H1 (cell line): ENCODE data around the gene PAIP1. TPM values are rescaled to one million over a fixed set of nuclear protein-coding genes. Genes with fewer than 3 reads are reported as not detected.
A peak's percentile ranks its signal among the peaks of the same experiment; 100 is the strongest.

Experiments
- ASH2L ChIP-seq: fragments of 200-600, 300-600 bp; sonication (generic); IDR thresholded peaks from one replicate; pipeline ENCODE4 v1.7.1; 2017; ENCODE audit warnings: low read length
- BRCA1 ChIP-seq: IDR thresholded peaks from 2 replicates; pipeline ENCODE4 v1.6.1; 2012; ENCODE audit warnings: low read depth, low read length, improper control_type of control experiment
- CBX5 ChIP-seq: fragments of 300-800, 300-1000 bp; sonication (generic); IDR thresholded peaks from 2 replicates; pipeline ENCODE4 v1.7.1; 2016; ENCODE audit warnings: antibody characterized with exemption, low read length, low read depth
- CBX8 ChIP-seq: fragments of 300-800, 300-1000 bp; sonication (generic); IDR thresholded peaks from 2 replicates; pipeline ENCODE4 v1.7.1; 2016; ENCODE audit warnings: low read depth, low read length, borderline replicate concordance
- CREB1 ChIP-seq: IDR thresholded peaks from 2 replicates; pipeline ENCODE4 v1.6.1; 2012; ENCODE audit warnings: inconsistent platforms
- EZH2 ChIP-seq: fragments of 200-600 bp; sonication (generic); IDR thresholded peaks from 2 replicates; pipeline ENCODE4 v1.7.1; 2012; ENCODE audit warnings: low read depth, mild to moderate bottlenecking, moderate library complexity, low read length, inconsistent platforms; ENCODE audit not compliant: severe bottlenecking
- GABPA ChIP-seq: IDR thresholded peaks from 2 replicates; pipeline ENCODE4 v1.6.1; 2011; ENCODE audit warnings: mild to moderate bottlenecking, low read length, moderate library complexity, borderline replicate concordance; ENCODE audit not compliant: insufficient read depth
- GTF2F1 ChIP-seq: IDR thresholded peaks from 2 replicates; pipeline ENCODE4 v1.6.1; 2012; ENCODE audit warnings: low read depth, low read length, improper control_type of control experiment, borderline replicate concordance
- JUN ChIP-seq: IDR thresholded peaks from 2 replicates; pipeline ENCODE4 v1.6.1; 2011; ENCODE audit warnings: low read depth, mild to moderate bottlenecking, improper control_type of control experiment, low read length
- KDM5A ChIP-seq: fragments of 200-600 bp; IDR thresholded peaks from 2 replicates; pipeline ENCODE4 v1.7.1; 2012; ENCODE audit warnings: mild to moderate bottlenecking, low read length, inconsistent platforms, mixed read lengths
- MAFK ChIP-seq: IDR thresholded peaks from 2 replicates; pipeline ENCODE4 v1.6.1; 2012; ENCODE audit warnings: low read depth, mild to moderate bottlenecking, improper control_type of control experiment, low read length
- POLR2A ChIP-seq, 2 experiments: IDR thresholded peaks; 1 replicate in 1 of 2; 2 replicates in 1 of 2; pipeline ENCODE4 v1.6.1; 2011; ENCODE audit warnings: low read depth in 2 of 2, low read length in 2 of 2, mild to moderate bottlenecking in 2 of 2; ENCODE audit errors: control extremely low read depth in 1 of 2
- RFX5 ChIP-seq: IDR thresholded peaks from 2 replicates; pipeline ENCODE4 v1.6.1; 2011; ENCODE audit warnings: low read depth, low read length, improper control_type of control experiment, borderline replicate concordance
- SAP30 ChIP-seq: fragments of 300-600 bp; sonication (generic); IDR thresholded peaks from 2 replicates; pipeline ENCODE4 v1.7.1; 2012; ENCODE audit warnings: low read length, moderate library complexity, mild to moderate bottlenecking, inconsistent platforms; ENCODE audit not compliant: insufficient read depth, insufficient replicate concordance
- TAF1 ChIP-seq: IDR thresholded peaks from 2 replicates; pipeline ENCODE4 v1.6.1; 2011; ENCODE audit warnings: mild to moderate bottlenecking, low read depth, low read length
- TAF7 ChIP-seq: optimal IDR thresholded peaks from 2 replicates; pipeline ENCODE3; 2011; ENCODE audit warnings: low read depth, mild to moderate bottlenecking, inconsistent platforms, low read length, moderate library complexity, borderline replicate concordance
- TCF12 ChIP-seq: IDR thresholded peaks from 2 replicates; pipeline ENCODE4 v1.6.1; 2011; ENCODE audit warnings: low read depth, mild to moderate bottlenecking, low read length
- polyA plus RNA-seq, 7 experiments: library from polyadenylated mRNA; depleted of rRNA in 3 of 7; stranded (reverse) in 5 of 7; unstranded in 2 of 7; fragments of >200 nt in 5 of 7; fragments of 200-250 nt in 2 of 7; gene quantifications; 1 replicate in 5 of 7; 2 replicates in 1 of 7; 4 replicates in 1 of 7; pipeline versions ENCODE4 v1.2.1 to v1.2.3, GENCODE V29; 2011 to 2013; ENCODE audit warnings: missing spikeins in 2 of 7, mixed read lengths in 2 of 7
- total RNA-seq: library from RNA; stranded (reverse); fragmentation: NEBNext Ultra II Directional; extraction: Animal tissue kit (Norgen Biotek cat#: 25700); gene quantifications from 2 replicates; pipeline ENCODE4 v1.2.1, GENCODE V29; 2021
- TF ChIP-seq, protein P1 (sequence below), 3 experiments: IDR thresholded peaks; 1 replicate in 2 of 3; 2 replicates in 1 of 3; pipeline versions ENCODE4 v1.5.1 to v1.6.1; 2011; ENCODE audit warnings: low read length in 3 of 3, mild to moderate bottlenecking in 3 of 3, inconsistent platforms in 2 of 3, low read depth in 1 of 3, moderate library complexity in 1 of 3; ENCODE audit not compliant: insufficient read depth in 1 of 3; ENCODE audit errors: control extremely low read depth in 1 of 3
- TF ChIP-seq, protein P2 (sequence below): IDR thresholded peaks from 2 replicates; pipeline ENCODE4 v1.6.1; 2011; ENCODE audit warnings: low read length, improper control_type of control experiment
- TF ChIP-seq, protein P3 (sequence below): IDR thresholded peaks from 2 replicates; pipeline ENCODE4 v1.6.1; 2011; ENCODE audit warnings: low read depth, mild to moderate bottlenecking, low read length; ENCODE audit not compliant: insufficient read depth

The PAIP1 gene
- total and polyA plus RNA-seq, 2 of the 8 experiments (the other 6 are each of a cell fraction or from before 2014, with no cell fraction given), result 62.9 to 89.5 TPM

DNA sequence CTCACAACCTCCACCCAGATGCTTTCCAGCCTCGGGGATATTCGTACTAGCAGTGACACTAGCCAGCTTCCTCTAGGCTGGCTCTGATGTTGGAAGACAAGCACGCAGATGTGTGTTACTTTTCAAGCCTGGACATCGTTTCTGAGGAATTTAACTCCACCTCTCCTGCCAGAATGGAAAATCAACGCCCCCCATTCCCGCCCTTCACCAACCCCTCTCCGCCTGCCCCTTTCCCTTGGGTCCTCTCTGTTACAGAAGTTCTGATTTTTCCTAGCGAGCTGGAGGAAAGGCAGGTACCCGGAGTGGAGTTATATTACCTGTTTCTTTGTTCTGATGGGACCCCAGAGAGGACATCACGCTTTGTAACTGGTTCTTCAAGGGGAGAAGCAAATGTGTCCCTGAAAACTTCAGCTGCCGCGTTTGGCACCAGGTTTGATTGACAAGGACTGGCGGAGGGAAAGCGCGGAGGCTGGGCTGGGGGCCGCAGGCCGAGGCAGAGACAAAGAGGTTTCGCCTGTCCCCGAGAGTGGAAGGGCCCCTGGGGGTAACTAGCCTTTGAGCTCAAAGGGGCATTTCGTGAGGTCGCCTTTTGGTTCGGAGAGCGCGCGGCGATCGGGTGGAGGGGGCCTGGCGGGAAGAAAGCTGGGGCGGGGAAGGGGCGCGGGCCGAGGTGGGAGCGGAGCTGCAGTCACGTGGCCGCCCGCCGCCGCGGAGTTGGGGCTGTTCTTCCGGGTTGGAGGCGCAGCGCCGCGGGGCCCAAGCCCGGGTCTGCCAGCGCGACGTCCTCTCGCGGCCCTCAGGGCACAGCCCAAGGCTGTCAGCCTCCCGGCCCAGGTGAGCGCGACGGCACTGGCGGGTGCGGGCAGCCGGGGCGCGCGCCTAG is 45.8 kb upstream of the PAIP1 start, which contains the start of gene NNT (continued):
- TF ChIP-seq, protein P1, sequence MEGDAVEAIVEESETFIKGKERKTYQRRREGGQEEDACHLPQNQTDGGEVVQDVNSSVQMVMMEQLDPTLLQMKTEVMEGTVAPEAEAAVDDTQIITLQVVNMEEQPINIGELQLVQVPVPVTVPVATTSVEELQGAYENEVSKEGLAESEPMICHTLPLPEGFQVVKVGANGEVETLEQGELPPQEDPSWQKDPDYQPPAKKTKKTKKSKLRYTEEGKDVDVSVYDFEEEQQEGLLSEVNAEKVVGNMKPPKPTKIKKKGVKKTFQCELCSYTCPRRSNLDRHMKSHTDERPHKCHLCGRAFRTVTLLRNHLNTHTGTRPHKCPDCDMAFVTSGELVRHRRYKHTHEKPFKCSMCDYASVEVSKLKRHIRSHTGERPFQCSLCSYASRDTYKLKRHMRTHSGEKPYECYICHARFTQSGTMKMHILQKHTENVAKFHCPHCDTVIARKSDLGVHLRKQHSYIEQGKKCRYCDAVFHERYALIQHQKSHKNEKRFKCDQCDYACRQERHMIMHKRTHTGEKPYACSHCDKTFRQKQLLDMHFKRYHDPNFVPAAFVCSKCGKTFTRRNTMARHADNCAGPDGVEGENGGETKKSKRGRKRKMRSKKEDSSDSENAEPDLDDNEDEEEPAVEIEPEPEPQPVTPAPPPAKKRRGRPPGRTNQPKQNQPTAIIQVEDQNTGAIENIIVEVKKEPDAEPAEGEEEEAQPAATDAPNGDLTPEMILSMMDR (IDR thresholded peaks at IDR 0.05; ENCODE audit: control extremely low read depth in 1 of 3, insufficient read depth in 1 of 3, low read depth in 1 of 3, low read length in 3 of 3), result no peak
- peak; percentile 75 for TF ChIP-seq SAP30
- TF ChIP-seq TCF12, result no peak
- no peak for TF ChIP-seq EZH2
- TF ChIP-seq, protein P2, sequence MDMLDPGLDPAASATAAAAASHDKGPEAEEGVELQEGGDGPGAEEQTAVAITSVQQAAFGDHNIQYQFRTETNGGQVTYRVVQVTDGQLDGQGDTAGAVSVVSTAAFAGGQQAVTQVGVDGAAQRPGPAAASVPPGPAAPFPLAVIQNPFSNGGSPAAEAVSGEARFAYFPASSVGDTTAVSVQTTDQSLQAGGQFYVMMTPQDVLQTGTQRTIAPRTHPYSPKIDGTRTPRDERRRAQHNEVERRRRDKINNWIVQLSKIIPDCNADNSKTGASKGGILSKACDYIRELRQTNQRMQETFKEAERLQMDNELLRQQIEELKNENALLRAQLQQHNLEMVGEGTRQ, result peak; percentile 80
- no peak for TF ChIP-seq KDM5A
- TF ChIP-seq MAFK, result no peak
- TF ChIP-seq GTF2F1, result no peak
- TF ChIP-seq ASH2L, result peak; percentile 95
- no peak for TF ChIP-seq CBX5
- no peak for TF ChIP-seq GABPA
- no peak for TF ChIP-seq JUN
- TF ChIP-seq RFX5, result no peak
- peak; percentile 41; the same call in 1 of the 2 replicates for TF ChIP-seq TAF1
- TF ChIP-seq POLR2A (IDR thresholded peaks at IDR 0.05; ENCODE audit: control extremely low read depth in 1 of 2, low read depth in 2 of 2, low read length in 2 of 2), result peak in 1 of 2 experiments; percentile 41; a peak in 2 of 3 replicates
- no peak for TF ChIP-seq TAF7
- TF ChIP-seq, protein P3, sequence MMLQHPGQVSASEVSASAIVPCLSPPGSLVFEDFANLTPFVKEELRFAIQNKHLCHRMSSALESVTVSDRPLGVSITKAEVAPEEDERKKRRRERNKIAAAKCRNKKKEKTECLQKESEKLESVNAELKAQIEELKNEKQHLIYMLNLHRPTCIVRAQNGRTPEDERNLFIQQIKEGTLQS, result no peak
- no peak for TF ChIP-seq BRCA1
- TF ChIP-seq CBX8, result no peak
- no peak for TF ChIP-seq CREB1
